HG03045 (cell line): ENCODE results near the gene TEAD4.
"Not testable (repeated sequence)": the region's sequence is repeated elsewhere in the genome, so short reads cannot be mapped to it uniquely, and the experiment has no call there.

Experiments
- ATAC-seq: cut with Tn5 transposase; IDR thresholded peaks from one replicate; pipeline ENCODE4 v1.9.1; 2021; ENCODE audit warnings: mild to moderate bottlenecking, moderate library complexity; ENCODE audit not compliant: unreplicated experiment

Gene TEAD4

DNA sequence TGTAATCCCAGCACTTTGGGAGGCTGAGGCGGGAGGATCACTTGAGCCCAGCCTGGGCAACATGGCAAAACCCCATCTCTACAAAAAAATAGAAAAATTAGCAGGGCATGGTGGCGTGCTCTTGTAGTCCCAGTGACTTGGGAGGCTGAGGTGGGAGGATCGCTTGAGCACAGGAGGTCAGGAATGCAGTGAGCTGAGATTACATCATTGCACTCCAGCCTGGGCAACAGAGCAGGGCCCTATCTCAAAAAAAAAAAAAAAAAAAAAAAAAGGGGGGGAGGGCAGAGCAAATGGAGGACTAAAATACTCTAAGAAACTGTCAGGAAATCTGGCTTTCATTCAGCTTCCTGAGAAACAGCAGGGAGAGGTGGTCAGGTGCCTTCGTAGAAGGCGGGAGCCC is 86.3 kb downstream of the TEAD4 start:
- ATAC-seq = no peak

DNA sequence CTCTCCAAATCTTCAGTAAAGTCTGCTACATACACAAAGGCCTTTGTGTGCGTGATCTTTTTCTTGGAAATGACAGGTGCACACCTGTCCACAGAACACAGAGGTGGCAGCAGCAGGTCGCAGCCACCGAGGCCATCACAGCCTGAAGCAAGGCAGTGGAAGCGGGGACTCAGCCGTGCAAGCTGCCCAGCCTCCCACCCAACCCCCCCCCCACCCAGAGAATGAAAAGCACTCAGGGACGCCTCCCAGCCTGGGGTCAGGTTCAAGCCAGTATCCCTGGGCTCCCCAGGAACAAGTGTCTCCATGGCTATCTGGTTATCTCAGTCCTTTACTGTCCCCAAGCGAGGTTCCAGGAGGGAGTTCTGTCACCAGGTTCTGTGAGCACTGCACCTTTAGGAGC is 86.8 kb downstream of the TEAD4 start:
- no peak for ATAC-seq

DNA sequence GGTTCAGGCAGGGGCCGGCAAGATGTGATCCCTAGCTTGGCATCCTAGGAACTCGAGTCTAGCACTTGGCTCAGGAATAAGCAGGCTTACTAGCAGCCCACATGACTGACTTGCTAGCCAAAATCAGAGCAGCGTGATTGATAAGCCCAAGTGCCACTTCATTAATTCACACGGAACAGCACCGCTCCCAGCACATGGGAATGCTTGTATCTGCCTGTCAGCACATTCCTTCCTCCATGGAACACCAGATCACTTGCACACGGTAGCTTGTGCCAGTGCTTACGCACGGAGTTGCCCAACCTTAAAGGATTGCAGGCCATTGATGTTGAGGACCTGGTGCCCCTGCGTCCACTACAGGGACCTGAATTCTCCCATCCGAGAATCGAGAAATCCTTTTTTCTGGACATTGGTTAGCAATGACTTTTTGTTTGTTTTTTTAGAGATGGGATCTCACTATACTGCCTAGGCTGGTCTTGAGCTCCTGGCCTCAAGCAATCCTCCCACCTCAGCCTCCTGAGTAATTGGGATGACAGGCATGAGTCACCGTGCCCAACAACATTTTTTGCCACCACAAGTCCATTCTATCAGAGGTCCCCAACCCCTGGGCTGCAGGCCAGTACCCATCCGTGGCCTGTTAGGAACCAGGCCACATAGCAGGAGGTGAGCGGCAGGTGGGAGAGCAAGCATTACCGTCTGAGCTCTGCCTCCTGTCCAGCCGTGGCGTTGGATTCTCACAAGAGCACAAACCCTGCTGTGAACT is 87.4 kb downstream of the TEAD4 start:
- ATAC-seq = no peak

DNA sequence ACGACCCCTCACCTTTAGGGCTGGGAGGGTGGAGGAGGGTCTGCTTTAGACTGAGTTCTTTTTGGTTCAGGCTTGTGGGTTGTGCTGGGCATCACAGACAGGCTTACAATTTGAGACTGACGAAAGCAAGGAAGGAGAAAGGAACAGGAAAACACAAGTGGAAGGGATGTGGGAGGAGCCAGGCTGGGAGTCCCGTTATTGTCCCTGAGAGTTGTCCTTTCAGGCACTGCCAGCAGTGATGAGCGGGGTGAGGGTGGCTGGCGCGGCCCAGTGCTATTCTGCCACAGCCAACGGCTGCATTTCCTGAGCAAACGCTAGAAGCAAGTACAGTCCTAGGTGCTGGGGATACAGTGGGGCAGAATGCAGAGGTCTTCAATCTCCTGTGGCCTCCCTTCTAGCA is 88.8 kb downstream of the TEAD4 start:
- ATAC-seq = no peak

GRCh38 chr12:3048540-3048939 is 89.3 kb downstream of the TEAD4 start:
- ATAC-seq = no peak

- ATAC-seq = no peak
Measured at GRCh38 chr12:3049176-3049575, 90.0 kb downstream of the TEAD4 start.

- no peak for ATAC-seq
Measured at GRCh38 chr12:3049611-3050249, 90.5 kb downstream of the TEAD4 start.

- no peak for ATAC-seq
Measured at GRCh38 chr12:3054374-3054773, 95.2 kb downstream of the TEAD4 start.

DNA sequence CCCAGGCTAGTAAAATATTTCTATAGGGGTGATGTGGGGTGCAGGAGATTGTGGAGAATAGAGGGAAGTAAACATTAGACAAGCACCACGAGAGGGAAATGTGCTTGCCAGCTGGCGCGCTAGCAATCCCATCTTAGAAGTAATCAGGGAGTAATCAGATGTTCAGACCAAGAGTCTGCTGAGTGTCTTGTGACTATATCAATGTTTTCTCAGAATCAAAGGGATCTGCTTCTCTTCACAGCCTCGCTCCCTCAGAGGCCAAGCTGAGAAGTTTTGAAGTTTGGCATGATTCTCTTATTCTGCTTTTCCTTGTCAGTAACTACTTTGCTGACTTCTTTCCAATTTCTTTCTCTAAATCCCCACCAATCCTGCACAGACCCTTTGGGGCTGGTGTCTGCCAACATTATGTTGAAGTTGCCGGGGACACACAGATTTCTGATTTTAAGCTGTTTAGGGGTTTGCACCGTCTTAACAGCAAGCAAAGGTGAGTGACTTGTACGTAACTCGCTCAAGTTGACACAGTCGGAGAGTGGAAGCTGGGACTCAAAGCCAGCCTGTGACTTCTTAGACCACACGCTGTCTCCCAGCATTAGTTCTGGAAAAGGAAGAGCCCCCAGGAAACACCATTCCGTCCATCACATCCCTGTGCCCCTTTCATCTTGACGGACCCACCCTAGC is 96.0 kb downstream of the TEAD4 start:
- ATAC-seq = no peak

DNA sequence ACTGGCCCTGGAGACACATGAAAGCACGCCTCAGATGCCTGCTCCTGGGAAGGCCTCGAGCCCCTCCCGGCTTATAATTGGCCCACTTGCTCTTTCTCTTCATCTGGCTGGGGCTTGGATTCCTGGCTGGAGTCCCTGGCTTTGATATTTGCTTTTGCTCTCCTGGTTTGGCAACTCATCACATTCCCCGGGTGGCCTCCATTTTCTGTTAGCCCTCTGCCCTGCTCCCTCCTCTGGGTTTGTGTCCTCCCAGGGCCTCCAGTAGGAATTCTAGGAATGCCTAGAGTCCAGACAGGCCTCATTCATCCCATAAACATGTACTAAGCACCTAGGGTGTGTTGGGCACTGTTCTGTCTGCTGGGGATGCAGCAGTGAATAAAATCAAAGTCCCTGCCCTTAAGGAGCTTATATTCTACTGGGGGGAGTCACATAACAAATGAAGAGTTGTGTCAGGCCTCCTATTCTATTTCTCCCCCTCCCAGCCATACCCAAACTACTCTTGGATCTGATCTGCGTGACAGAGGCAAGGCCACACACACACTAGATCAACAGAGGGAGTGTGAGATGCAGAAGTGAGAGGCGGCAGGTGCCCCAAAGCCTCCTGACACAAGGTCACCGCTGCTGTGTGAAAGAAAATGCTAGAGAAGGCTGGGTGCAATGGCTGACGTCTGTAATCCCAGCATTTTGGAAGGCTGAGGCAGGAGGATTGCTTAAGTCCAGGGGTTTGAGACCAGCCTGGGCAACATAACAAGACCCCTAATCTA is 96.7 kb downstream of the TEAD4 start:
- no peak for ATAC-seq

DNA sequence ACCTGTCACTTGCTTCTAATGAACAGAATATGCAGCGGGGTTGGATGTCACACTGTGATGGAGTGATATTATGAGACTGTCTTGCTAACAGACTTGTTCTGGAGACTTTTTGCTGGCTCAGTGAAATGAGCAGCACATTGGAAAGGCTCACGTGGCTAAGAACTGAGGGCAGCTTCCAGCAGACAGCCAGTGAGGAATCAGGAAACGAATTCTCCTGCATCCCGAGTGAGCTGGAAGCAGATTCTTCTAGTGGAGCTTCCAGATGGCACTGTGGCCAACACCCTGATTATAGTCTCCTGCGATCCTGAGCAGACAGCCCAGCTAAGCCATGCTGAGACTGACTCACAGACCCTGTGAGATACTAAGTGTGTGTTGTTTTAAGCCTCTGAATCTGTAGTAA is 101.9 kb downstream of the TEAD4 start:
- ATAC-seq = no peak

GRCh38 chr12:3061501-3062215 is 102.5 kb downstream of the TEAD4 start:
- no peak for ATAC-seq

GRCh38 chr12:3065300-3065699 is 106.1 kb downstream of the TEAD4 start:
- ATAC-seq = no peak

DNA sequence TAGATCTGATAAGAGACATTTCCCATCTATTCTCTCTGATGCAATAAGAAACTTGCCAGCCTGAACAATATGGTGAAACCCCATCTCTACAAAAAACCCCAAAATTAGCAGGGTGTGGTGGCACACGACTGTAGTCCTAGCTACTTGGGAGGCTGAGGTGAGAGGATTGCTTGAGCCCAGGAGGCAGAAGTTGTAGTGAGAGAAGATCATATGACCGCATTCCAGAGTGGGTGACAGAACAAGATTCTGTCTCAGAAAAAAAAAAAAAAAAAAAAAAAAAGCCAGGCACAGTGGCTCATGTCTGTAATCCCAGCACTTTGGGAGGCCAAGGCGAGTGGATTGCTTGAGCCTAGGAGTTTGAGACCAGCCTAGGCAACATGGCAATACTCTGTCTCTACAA is 106.6 kb downstream of the TEAD4 start:
- not testable (repeated sequence) for ATAC-seq

- ATAC-seq = no peak
Measured at GRCh38 chr12:3069714-3070113, 110.5 kb downstream of the TEAD4 start.

DNA sequence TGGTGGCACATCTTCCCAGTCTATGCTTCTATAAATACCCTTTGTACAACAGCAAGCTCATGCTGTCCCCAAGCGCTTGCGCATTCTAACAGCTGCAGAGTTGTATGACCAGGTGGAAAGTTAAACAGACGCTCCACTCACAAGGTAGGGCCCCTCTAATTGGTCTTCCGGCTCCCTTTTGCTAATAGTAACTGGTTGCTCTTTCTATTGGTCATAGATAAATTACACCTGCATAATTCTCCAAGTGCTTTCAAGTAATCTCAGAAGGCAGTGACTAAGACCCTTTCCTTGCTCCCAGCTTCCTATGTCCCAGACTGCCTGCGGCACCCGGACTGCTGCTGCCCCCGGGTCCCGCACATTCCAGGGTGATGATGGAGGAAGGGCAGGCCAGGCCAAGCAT is 111.9 kb downstream of the TEAD4 start:
- no peak for ATAC-seq

DNA sequence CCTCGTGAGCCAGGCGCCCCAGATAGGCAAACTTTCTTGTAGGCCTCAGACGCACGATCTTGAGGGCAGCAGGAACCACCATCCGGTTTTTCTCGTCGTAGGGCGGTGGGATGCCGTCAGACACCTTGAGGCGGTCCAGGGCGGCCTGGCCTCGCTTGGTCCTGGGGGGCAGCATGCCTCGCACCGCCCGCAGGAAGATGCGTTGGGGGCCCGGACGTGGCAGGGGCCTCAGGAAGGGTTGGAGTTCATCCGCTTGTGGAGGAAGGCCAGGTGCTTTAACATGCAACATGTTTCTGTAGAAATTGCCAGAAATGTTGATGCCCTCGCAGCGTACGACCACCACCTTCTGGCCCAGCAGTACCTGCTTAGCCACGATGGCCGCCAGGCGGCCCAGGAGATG is 112.5 kb downstream of the TEAD4 start:
- ATAC-seq = no peak

- no peak for ATAC-seq
Measured at GRCh38 chr12:3073438-3074250, 114.4 kb downstream of the TEAD4 start.

GRCh38 chr12:3075315-3075714 is 116.1 kb downstream of the TEAD4 start:
- no peak for ATAC-seq
